ENCODE data around the gene FOXG1. TPM values are rescaled to one million over a fixed set of nuclear protein-coding genes. Genes with fewer than 3 reads are reported as not detected.

FOXG1 gene
- total and polyA plus RNA-seq, 2 of the 4 experiments (the other 2 are of a cell fraction), result not detected

GRCh38 chr14:28755198-28755815 lies 11.3 kb upstream of the FOXG1 start:
- Histone ChIP-seq H2BK5ac (ENCODE audit: low read depth, low read length, poor library complexity, severe bottlenecking) (no peak overlapping the region), H3K4me3 (ENCODE audit: insufficient read depth, low read depth, low read length) (no peak overlapping the region), H2BK15ac (ENCODE audit: low read depth, low read length) (no peak overlapping the region), H2AK9ac (replicated peaks; ENCODE audit: low read depth, low read length, poor library complexity) (no peak overlapping the region), H2AFZ (replicated peaks; ENCODE audit: low read length, poor library complexity) (no peak overlapping the region), H3K9me3 (ENCODE audit: control insufficient read depth, insufficient read depth, low read length) (0 out of 2 replicates have a peak, but pooled peaks cover 2% of the 10 kb centered on the region), H3K27ac (ENCODE audit: insufficient read depth, low read length) (no peak overlapping the region), H2BK120ac (ENCODE audit: low read depth, low read length) (no peak overlapping the region), H2BK20ac (ENCODE audit: low read depth, low read length) (no peak overlapping the region), H4K20me1 (ENCODE audit: insufficient read depth, low read length) (no peaks in the 10 kb centered on the region), H3K27me3 (ENCODE audit: control insufficient read depth, insufficient read depth, low read length) (peaks cover 52% of the 10 kb centered on the region), H4K5ac (ENCODE audit: low read depth, low read length) (no peak overlapping the region), H3K4me2 (ENCODE audit: low read depth, low read length) (no peak overlapping the region), H3K9me1 (ENCODE audit: insufficient read depth, low read length) (no peaks in the 10 kb centered on the region), H3K4ac (ENCODE audit: low read depth, low read length) (no peak overlapping the region), H3K23ac (ENCODE audit: low read depth, low read length) (no peak overlapping the region; the same call in 1 of the 2 replicates), H3K56ac (ENCODE audit: extremely low read depth, insufficient read depth, low read length) (no peak overlapping the region), H4K8ac (ENCODE audit: low read depth in 2 of 2, low read length in 2 of 2) (no peak overlapping the region), H4K91ac (ENCODE audit: insufficient read depth, low read depth, low read length) (no peak overlapping the region), H3K4me1 (ENCODE audit: control insufficient read depth, insufficient read depth, low read length) (no peaks in the 10 kb centered on the region), H3K79me1 (ENCODE audit: low read depth in 1 of 2, low read length in 2 of 2) (no peaks in the 10 kb centered on the region), H2AK5ac (ENCODE audit: low read depth, low read length) (no peak overlapping the region), H3K14ac (replicated peaks; ENCODE audit: low read depth, low read length) (no peak overlapping the region), H3K9ac (ENCODE audit: low read depth, low read length) (no peak overlapping the region), H3K18ac (ENCODE audit: low read depth, low read length) (no peak overlapping the region), H3K36me3 (ENCODE audit: control insufficient read depth, insufficient read depth, low read length) (no peaks in the 10 kb centered on the region)
- WGBS, 2 experiments (ENCODE audit: extremely low coverage in 2 of 2, insufficient read length in 1 of 2), result no CpG with 5 or more reads among the region's 14 CpGs
- ATAC-seq (ENCODE audit: low read depth), result no peak
- intact Hi-C loops (cut with micrococcal nuclease) (loop anchor here (5.0 to 10.0 kb wide), 2 partner anchors 1169 to 1252 kb away; partner anchors contain the start of gene PRKD1), in situ Hi-C loops (cut with MboI; ENCODE audit: low sequenced_read_pairs) (loop anchor here (10.0 to 25.0 kb wide), 2 partner anchors 1257 to 1459 kb away; no protein-coding TSS in a partner anchor), dilution Hi-C loops (cut with HindIII; ENCODE audit: low sequenced_read_pairs, unreplicated experiment) (loop anchor here (10.0 kb wide), 1 partner anchor 779 kb away; no protein-coding TSS in a partner anchor)
- no TSS peak for BruUV-seq (replicated peaks)
- TF ChIP-seq MAFK (IDR thresholded peaks at IDR 0.05; ENCODE audit: low read depth, low read length), result no peak
- no peak for TF ChIP-seq ELK1 (IDR thresholded peaks at IDR 0.05; ENCODE audit: borderline replicate concordance, low read depth, low read length)
- no peak for TF ChIP-seq FOS (IDR thresholded peaks at IDR 0.05; ENCODE audit: low read depth, low read length)
- POLR2A ChIA-PET (ENCODE audit: unreplicated experiment), result no interaction called here
- no peak for DNase-seq
- CTCF ChIA-PET, result interaction anchor here (0.6 to 1.4 kb wide), 9 partner anchors 19 to 1764 kb away, joined by 3 to 5 read pairs (median 4); no protein-coding TSS in a partner anchor
